MM.1S (cell line): ENCODE results near the gene CFAP74.

Source experiments
- CTCF ChIP-seq: fragments of 300-600 bp; sonication (generic); IDR thresholded peaks from 2 replicates; pipeline ENCODE4 v1.5.1; 2016; ENCODE audit warnings: antibody characterized with exemption, low read length, mixed read lengths
- EZH2 ChIP-seq: fragments of 300-600 bp; sonication (generic); optimal IDR thresholded peaks from 2 replicates; pipeline ENCODE3; 2017; ENCODE audit warnings: low read depth, mild to moderate bottlenecking, antibody characterized with exemption, low read length, mixed read lengths
- EZH2phosphoT487 ChIP-seq: fragments of 300-600 bp; sonication (generic); IDR thresholded peaks from 2 replicates; pipeline ENCODE4 v1.6.1; 2018; ENCODE audit warnings: antibody characterized with exemption, low read length

- no peak for TF ChIP-seq CTCF
- no peak for TF ChIP-seq EZH2
- no peak for TF ChIP-seq EZH2phosphoT487
Observed at GRCh38 chr1:2019172-2019543, 15.6 kb upstream of the CFAP74 start, which contains the start of gene GABRD.
